HepG2 (cell line): Measurements from ENCODE around the gene PYGB.

Experiments used
- ATM ChIP-seq: fragments of 450-650 bp; IDR thresholded peaks from 2 replicates; pipeline ENCODE4 v1.7.1; 2017; ENCODE audit warnings: mild to moderate bottlenecking, borderline replicate concordance
- EZH2 ChIP-seq: conservative IDR thresholded peaks from 2 replicates; pipeline ENCODE4 v1.6.1; 2012; ENCODE audit warnings: mild to moderate bottlenecking, low read depth, low read length, moderate library complexity
- GATA4 ChIP-seq: sonication (generic); IDR thresholded peaks from 2 replicates; pipeline ENCODE4 v1.6.1; 2016; ENCODE audit warnings: antibody characterized with exemption, low read depth, borderline replicate concordance
- PCBP1 ChIP-seq: fragments of 200-400 bp; formaldehyde crosslinking; IDR thresholded peaks from 2 replicates; pipeline ENCODE4 v1.6.1; 2017; ENCODE audit warnings: mild to moderate bottlenecking, low read depth, low read length, borderline replicate concordance
- SAP130 ChIP-seq: IDR thresholded peaks from 2 replicates; pipeline ENCODE4 v1.6.1; 2016; ENCODE audit warnings: low read depth
- TCF12 ChIP-seq, 2 experiments: fragments of 450-650 bp in 1 of 2; sonication (generic) in 1 of 2; formaldehyde crosslinking in 1 of 2; IDR thresholded peaks; 2 replicates each; pipeline versions ENCODE4 v1.6.1 to v1.8.0; 2017 to 2022; ENCODE audit warnings: antibody characterized with exemption in 1 of 2, mild to moderate bottlenecking in 1 of 2, missing genetic modification reagents in 1 of 2, moderate library complexity in 1 of 2
- TGIF2 ChIP-seq: IDR thresholded peaks from 2 replicates; pipeline ENCODE4 v1.6.1; 2016; ENCODE audit warnings: control low read depth, missing compliant biosample characterization
- YY1 ChIP-seq: IDR thresholded peaks from 2 replicates; pipeline ENCODE4 v1.6.1; 2011; ENCODE audit warnings: low read length, low read depth, moderate library complexity, mild to moderate bottlenecking; ENCODE audit not compliant: insufficient read depth, insufficient replicate concordance
- ZNF547 ChIP-seq: sonication (generic); formaldehyde crosslinking; IDR thresholded peaks from 2 replicates; pipeline ENCODE4 v1.5.1; 2020; ENCODE audit warnings: mild to moderate bottlenecking, missing genetic modification reagents
- ZNF777 ChIP-seq: sonication (generic); formaldehyde crosslinking; IDR thresholded peaks from 2 replicates; pipeline ENCODE4 v1.4.0; 2020; ENCODE audit warnings: missing genetic modification reagents
- ZSCAN30 ChIP-seq: sonication (generic); formaldehyde crosslinking; IDR thresholded peaks from 2 replicates; pipeline ENCODE4 v1.5.0; 2020; ENCODE audit warnings: mild to moderate bottlenecking, missing genetic modification reagents
- TF ChIP-seq, protein P1 (sequence below): sonication (generic); formaldehyde crosslinking; IDR thresholded peaks from 2 replicates; pipeline ENCODE4 v1.5.0; 2020; ENCODE audit warnings: mild to moderate bottlenecking, missing genetic modification reagents, moderate library complexity
- TF ChIP-seq, protein P2 (sequence below): sonication (generic); formaldehyde crosslinking; conservative IDR thresholded peaks from 2 replicates; pipeline ENCODE4 v1.4.0; 2020; ENCODE audit warnings: missing genetic modification reagents
- TF ChIP-seq, protein P3 (sequence below): sonication (generic); formaldehyde crosslinking; conservative IDR thresholded peaks from 2 replicates; pipeline ENCODE4 v1.8.0; 2022; ENCODE audit warnings: missing genetic modification reagents

DNA sequence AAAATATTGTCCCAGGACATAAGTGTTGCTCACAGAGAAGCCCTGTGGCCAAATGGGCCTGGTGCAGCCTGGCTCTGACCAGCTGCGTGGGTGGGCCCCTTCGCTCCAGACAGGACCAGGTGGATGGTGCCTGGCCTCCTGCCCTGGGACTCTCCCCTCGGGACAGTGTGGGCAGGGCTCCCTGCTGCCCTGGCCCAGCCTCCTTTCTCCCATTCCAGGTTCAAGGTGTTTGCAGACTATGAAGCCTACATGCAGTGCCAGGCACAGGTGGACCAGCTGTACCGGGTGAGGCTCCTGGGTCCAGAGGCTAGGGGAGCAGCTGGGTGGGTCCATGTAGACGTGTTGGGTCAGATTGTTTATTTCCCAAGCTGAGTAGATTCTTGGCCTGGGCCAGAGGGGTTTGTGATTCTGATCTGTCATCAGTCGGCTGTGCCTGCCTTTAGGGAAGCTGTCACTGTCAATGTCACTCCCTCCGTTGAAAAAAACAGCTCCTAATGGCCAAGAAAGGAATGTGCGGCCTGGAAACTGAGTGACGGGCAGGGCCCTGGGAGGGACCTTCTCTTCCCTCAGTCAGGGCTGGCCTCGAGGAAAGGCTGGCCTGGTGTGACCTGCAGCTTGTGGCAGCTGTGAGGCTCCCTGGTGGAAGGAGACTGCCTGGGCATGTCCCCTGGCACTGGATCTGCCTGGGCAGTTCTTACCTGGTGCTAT is 47.7 kb downstream of the PYGB start:
- TF ChIP-seq PCBP1 (no peak), SAP130 (CRISPR knock-in tag) (no peak), GATA4 (no peak), TGIF2 (CRISPR knock-in tag) (no peak), YY1 (no peak), ATM (no peak), ZNF547 (CRISPR knock-in tag) (no peak), EZH2 (no peak), TCF12 (IDR thresholded peaks at IDR 0.05) (no peak), TCF12 (CRISPR knock-in tag; IDR thresholded peaks at IDR 0.05) (no peak), ZNF777 (CRISPR knock-in tag) (no peak), ZSCAN30 (CRISPR knock-in tag) (no peak)
- TF ChIP-seq, protein P1, sequence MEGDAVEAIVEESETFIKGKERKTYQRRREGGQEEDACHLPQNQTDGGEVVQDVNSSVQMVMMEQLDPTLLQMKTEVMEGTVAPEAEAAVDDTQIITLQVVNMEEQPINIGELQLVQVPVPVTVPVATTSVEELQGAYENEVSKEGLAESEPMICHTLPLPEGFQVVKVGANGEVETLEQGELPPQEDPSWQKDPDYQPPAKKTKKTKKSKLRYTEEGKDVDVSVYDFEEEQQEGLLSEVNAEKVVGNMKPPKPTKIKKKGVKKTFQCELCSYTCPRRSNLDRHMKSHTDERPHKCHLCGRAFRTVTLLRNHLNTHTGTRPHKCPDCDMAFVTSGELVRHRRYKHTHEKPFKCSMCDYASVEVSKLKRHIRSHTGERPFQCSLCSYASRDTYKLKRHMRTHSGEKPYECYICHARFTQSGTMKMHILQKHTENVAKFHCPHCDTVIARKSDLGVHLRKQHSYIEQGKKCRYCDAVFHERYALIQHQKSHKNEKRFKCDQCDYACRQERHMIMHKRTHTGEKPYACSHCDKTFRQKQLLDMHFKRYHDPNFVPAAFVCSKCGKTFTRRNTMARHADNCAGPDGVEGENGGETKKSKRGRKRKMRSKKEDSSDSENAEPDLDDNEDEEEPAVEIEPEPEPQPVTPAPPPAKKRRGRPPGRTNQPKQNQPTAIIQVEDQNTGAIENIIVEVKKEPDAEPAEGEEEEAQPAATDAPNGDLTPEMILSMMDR = no peak
- TF ChIP-seq, protein P2, sequence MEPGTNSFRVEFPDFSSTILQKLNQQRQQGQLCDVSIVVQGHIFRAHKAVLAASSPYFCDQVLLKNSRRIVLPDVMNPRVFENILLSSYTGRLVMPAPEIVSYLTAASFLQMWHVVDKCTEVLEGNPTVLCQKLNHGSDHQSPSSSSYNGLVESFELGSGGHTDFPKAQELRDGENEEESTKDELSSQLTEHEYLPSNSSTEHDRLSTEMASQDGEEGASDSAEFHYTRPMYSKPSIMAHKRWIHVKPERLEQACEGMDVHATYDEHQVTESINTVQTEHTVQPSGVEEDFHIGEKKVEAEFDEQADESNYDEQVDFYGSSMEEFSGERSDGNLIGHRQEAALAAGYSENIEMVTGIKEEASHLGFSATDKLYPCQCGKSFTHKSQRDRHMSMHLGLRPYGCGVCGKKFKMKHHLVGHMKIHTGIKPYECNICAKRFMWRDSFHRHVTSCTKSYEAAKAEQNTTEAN = no peak
- TF ChIP-seq, protein P3, sequence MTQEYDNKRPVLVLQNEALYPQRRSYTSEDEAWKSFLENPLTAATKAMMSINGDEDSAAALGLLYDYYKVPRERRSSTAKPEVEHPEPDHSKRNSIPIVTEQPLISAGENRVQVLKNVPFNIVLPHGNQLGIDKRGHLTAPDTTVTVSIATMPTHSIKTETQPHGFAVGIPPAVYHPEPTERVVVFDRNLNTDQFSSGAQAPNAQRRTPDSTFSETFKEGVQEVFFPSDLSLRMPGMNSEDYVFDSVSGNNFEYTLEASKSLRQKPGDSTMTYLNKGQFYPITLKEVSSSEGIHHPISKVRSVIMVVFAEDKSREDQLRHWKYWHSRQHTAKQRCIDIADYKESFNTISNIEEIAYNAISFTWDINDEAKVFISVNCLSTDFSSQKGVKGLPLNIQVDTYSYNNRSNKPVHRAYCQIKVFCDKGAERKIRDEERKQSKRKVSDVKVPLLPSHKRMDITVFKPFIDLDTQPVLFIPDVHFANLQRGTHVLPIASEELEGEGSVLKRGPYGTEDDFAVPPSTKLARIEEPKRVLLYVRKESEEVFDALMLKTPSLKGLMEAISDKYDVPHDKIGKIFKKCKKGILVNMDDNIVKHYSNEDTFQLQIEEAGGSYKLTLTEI (CRISPR knock-in tag) = no peak
